PFSK-1 (cell line): Measurements from ENCODE around the gene SLC22A7.

ENCODE experiments used
- FOXP2 ChIP-seq: optimal IDR thresholded peaks from 2 replicates; pipeline ENCODE3; 2011; ENCODE audit warnings: borderline replicate concordance, control low read depth, inconsistent platforms; ENCODE audit not compliant: insufficient read depth; ENCODE audit errors: extremely low read length, extremely low read depth
- POLR2AphosphoS5 ChIP-seq: IDR thresholded peaks from 2 replicates; pipeline ENCODE4 v1.6.1; 2012; ENCODE audit warnings: low read depth, mild to moderate bottlenecking, control low read depth, low read length, moderate library complexity
- REST ChIP-seq, 2 experiments: IDR thresholded peaks; 2 replicates each; pipeline versions ENCODE4 v1.6.1 to v1.8.0; 2011 to 2012; ENCODE audit warnings: low read depth in 2 of 2, low read length in 2 of 2, control low read depth in 1 of 2, inconsistent platforms in 1 of 2, mild to moderate bottlenecking in 1 of 2, moderate library complexity in 1 of 2; ENCODE audit not compliant: insufficient read depth in 1 of 2
- SIN3A ChIP-seq: IDR thresholded peaks from 2 replicates; pipeline ENCODE4 v1.6.1; 2012; ENCODE audit warnings: mild to moderate bottlenecking, low read length, moderate library complexity, borderline replicate concordance; ENCODE audit not compliant: insufficient read depth
- TAF1 ChIP-seq: IDR thresholded peaks from 2 replicates; pipeline ENCODE4 v1.6.1; 2012; ENCODE audit warnings: low read length, control low read depth, borderline replicate concordance; ENCODE audit not compliant: insufficient read depth

The SLC22A7 gene

DNA sequence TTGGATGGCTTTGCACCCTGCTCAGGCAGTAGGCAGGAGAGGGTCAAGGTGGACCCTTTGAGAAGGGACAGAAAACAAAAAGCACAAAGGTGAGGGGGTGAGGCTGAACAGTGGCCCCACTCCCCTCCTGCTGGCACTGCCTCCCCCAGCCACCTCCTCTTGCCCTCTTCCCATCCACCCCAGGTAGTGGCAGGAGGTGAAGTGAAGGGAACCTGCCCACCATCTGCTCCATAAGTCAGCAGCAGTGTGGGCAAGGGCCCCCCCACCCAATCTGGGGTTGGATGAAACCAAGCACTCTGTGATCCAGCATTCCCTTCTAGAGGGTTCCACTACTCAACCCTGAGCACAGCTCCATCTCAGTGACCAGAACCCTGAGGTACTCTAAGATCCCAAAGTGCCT, 26.1 kb upstream of the SLC22A7 start:
- TF ChIP-seq TAF1 (no peak), FOXP2 (no peak), POLR2AphosphoS5 (no peak), SIN3A (no peak), REST (IDR thresholded peaks at IDR 0.05; ENCODE audit: insufficient read depth in 1 of 2, low read depth in 2 of 2, low read length in 2 of 2) (no peak)

- TF ChIP-seq TAF1 (no peak), SIN3A (no peak), POLR2AphosphoS5 (no peak), REST (IDR thresholded peaks at IDR 0.05; ENCODE audit: insufficient read depth in 1 of 2, low read depth in 2 of 2, low read length in 2 of 2) (no peak), FOXP2 (no peak)
Measured at GRCh38 chr6:43273707-43274106, 24.4 kb upstream of the SLC22A7 start.

GRCh38 chr6:43274127-43274915, 23.7 kb upstream of the SLC22A7 start:
- no peak for TF ChIP-seq REST (IDR thresholded peaks at IDR 0.05; ENCODE audit: insufficient read depth in 1 of 2, low read depth in 2 of 2, low read length in 2 of 2)
- TF ChIP-seq POLR2AphosphoS5 = no peak
- no peak for TF ChIP-seq FOXP2
- TF ChIP-seq TAF1 = no peak
- no peak for TF ChIP-seq SIN3A

DNA sequence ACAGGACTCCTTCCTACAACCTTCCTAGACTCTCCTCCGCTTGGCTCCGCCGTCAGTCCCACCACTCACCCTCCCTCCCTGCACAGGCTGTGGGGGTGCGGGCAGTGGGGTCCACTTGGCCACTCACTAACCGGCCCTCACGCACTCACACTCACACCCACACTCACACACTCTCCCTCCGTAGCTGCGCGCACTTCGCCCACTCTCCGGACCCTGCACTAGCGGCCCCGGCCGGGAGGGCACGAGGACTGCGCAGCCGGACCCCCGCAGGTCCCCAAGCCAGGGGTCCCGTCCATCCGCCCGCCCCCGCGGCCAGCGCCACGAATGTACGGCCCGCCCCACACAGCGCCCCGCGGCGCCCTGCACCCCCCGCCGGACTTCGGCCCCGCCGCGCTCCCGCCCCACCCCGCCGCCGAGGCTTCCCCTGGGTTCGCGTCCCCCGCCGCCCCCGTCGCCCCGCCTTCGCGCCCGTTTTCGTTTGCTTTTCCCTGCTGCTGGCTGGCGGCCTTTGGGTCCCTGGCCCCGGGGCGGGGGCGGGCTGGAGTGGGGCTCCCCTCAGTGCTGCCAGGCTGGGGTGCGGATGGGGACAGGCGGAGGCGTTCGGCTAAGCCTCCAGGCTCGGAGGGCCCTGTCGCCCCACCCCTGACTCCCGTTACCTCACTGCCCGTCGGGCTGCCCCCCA, 23.0 kb upstream of the SLC22A7 start:
- TF ChIP-seq TAF1 (no peak), POLR2AphosphoS5 (no peak), REST (IDR thresholded peaks at IDR 0.05; ENCODE audit: insufficient read depth in 1 of 2, low read depth in 2 of 2, low read length in 2 of 2) (no peak), SIN3A (no peak), FOXP2 (no peak)
